ENCODE results near the gene JPH3. TPM values are rescaled to one million over a fixed set of nuclear protein-coding genes. Genes with fewer than 3 reads are reported as not detected.

The JPH3 gene
- polyA plus RNA-seq, 1 donor from 2014 or later, result 22.2 TPM

DNA sequence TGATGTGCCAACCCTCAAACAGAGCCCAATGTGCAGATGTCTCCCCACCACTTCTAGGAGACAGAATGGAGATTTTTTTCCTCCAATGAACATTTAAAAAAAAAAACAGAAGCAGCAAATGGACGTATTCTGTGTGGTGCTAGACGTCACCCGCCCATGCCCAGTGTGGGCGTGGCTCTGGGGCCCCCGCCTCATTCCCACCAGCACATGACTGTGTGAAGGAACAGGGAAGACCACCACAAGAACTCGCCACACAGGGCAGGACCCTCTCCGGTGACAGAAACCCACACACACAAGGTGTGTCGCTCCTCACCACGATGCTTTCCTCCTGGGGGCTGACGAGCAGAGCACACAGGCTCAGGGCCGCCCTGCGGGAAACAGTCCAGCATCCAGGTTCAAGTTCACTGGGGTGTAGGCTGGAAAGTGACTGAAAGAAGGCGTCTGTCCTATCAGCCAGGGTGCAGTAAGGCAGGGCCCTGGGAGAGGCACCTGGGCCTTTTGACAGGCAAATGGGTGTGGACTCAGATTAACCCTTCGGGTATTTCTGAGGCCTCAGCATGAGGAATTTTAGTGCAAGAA is 110.0 kb downstream of the JPH3 start (continued):
- TF ChIP-seq, protein P1, sequence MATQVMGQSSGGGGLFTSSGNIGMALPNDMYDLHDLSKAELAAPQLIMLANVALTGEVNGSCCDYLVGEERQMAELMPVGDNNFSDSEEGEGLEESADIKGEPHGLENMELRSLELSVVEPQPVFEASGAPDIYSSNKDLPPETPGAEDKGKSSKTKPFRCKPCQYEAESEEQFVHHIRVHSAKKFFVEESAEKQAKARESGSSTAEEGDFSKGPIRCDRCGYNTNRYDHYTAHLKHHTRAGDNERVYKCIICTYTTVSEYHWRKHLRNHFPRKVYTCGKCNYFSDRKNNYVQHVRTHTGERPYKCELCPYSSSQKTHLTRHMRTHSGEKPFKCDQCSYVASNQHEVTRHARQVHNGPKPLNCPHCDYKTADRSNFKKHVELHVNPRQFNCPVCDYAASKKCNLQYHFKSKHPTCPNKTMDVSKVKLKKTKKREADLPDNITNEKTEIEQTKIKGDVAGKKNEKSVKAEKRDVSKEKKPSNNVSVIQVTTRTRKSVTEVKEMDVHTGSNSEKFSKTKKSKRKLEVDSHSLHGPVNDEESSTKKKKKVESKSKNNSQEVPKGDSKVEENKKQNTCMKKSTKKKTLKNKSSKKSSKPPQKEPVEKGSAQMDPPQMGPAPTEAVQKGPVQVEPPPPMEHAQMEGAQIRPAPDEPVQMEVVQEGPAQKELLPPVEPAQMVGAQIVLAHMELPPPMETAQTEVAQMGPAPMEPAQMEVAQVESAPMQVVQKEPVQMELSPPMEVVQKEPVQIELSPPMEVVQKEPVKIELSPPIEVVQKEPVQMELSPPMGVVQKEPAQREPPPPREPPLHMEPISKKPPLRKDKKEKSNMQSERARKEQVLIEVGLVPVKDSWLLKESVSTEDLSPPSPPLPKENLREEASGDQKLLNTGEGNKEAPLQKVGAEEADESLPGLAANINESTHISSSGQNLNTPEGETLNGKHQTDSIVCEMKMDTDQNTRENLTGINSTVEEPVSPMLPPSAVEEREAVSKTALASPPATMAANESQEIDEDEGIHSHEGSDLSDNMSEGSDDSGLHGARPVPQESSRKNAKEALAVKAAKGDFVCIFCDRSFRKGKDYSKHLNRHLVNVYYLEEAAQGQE (IDR thresholded peaks at IDR 0.05; ENCODE audit: borderline replicate concordance), result no peak

DNA sequence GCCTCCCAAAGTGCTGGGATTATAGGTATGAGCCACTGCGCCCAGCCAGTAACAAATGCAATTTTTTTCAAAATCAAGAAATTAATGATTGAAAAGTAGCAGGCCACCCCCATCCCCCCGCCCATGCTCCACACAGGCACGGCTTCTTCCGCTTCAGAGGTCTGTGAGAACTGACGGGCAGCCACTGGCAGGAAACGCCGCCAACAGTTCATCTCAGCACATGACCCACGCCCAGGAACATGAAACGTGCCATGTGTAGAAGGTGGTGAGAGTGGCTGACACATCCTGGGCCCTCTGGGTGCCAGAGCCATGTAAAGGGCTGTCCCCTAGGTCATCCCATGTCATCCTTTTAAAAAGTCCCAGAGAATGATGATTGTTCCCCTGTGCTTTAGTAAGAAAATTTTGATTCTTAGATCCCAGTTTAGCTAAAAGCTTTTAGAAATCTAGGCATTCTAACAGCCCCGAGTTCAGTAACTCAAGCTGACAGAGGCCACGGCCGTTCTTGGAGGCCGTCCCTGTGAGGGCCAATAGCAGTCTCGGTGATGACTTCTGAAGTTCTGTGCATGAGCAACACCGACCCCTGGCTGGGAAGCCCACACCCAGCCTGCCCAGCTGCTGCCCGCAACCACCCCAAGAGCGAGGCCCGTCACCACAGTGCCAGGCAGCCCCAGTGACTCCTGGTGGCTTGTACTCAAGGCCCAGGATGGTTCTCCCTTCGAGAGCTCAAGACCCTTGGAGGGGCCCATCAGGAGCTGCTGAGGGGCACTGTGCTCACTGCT is 111.3 kb downstream of the JPH3 start:
- Histone ChIP-seq H3K4me3 (ENCODE audit: low read length) (no peak overlapping the region), H3K9me2 (ENCODE audit: insufficient read depth, low read length) (no peaks in the 10 kb centered on the region), H3K4me2 (ENCODE audit: low read length) (no peak overlapping the region), H4K20me1 (ENCODE audit: insufficient read depth) (no peaks in the 10 kb centered on the region), H3K9me3 (ENCODE audit: low read length) (no peaks in the 10 kb centered on the region), H3K79me2 (replicated peaks; ENCODE audit: insufficient read depth, low read length) (no peaks in the 10 kb centered on the region), H3K27ac (ENCODE audit: low read length) (no peak overlapping the region), H2AFZ (ENCODE audit: low read depth, low read length) (no peak overlapping the region), H3K36me3 (ENCODE audit: insufficient read depth, low read length) (no peaks in the 10 kb centered on the region), H3K27me3 (ENCODE audit: insufficient read depth, low read depth, low read length) (no peaks in the 10 kb centered on the region), H3K9ac (ENCODE audit: low read length) (no peak overlapping the region), H3F3A (ENCODE audit: insufficient read depth, low read length, poor library complexity, severe bottlenecking) (no peaks in the 10 kb centered on the region)
- no peak for TF ChIP-seq MXI1 (conservative IDR thresholded peaks at IDR 0.05; ENCODE audit: poor library complexity, severe bottlenecking)
- TF ChIP-seq EZH2 (IDR thresholded peaks at IDR 0.05; ENCODE audit: borderline replicate concordance, insufficient read depth, low read length, poor library complexity, severe bottlenecking), result no peak
- TF ChIP-seq, protein P1 (IDR thresholded peaks at IDR 0.05; ENCODE audit: borderline replicate concordance), result no peak
- TF ChIP-seq, protein P2, sequence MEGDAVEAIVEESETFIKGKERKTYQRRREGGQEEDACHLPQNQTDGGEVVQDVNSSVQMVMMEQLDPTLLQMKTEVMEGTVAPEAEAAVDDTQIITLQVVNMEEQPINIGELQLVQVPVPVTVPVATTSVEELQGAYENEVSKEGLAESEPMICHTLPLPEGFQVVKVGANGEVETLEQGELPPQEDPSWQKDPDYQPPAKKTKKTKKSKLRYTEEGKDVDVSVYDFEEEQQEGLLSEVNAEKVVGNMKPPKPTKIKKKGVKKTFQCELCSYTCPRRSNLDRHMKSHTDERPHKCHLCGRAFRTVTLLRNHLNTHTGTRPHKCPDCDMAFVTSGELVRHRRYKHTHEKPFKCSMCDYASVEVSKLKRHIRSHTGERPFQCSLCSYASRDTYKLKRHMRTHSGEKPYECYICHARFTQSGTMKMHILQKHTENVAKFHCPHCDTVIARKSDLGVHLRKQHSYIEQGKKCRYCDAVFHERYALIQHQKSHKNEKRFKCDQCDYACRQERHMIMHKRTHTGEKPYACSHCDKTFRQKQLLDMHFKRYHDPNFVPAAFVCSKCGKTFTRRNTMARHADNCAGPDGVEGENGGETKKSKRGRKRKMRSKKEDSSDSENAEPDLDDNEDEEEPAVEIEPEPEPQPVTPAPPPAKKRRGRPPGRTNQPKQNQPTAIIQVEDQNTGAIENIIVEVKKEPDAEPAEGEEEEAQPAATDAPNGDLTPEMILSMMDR (IDR thresholded peaks at IDR 0.05; ENCODE audit: poor library complexity, severe bottlenecking), result no peak
- no peak for TF ChIP-seq EP300 (conservative IDR thresholded peaks at IDR 0.05; ENCODE audit: poor library complexity, severe bottlenecking)
- no peak for TF ChIP-seq POLR2AphosphoS5 (IDR thresholded peaks at IDR 0.05)
- no peak for TF ChIP-seq RAD21 (conservative IDR thresholded peaks at IDR 0.05)
- TF ChIP-seq TAF1 (IDR thresholded peaks at IDR 0.05; ENCODE audit: low read depth), result no peak
- TF ChIP-seq SMC3 (conservative IDR thresholded peaks at IDR 0.05; ENCODE audit: poor library complexity), result no peak
